Adipocyte (in vitro differentiated cells): ENCODE results near the gene SELENOS.

ENCODE experiments used
- DNase-seq: peaks from one replicate; pipeline ENCODE4 v3.0.0-alpha.2; 2015; ENCODE audit warnings: low read depth
- H3K27me3 ChIP-seq: replicated peaks from 2 replicates; pipeline ENCODE4 v1.7.0; 2013; ENCODE audit warnings: mild to moderate bottlenecking, low read length, moderate library complexity; ENCODE audit not compliant: control insufficient read depth, insufficient read depth
- H3K36me3 ChIP-seq: 2 replicates; pipeline ENCODE4 v1.7.0; 2013; ENCODE audit warnings: low read length, mild to moderate bottlenecking, moderate library complexity; ENCODE audit not compliant: control insufficient read depth, insufficient read depth, severe bottlenecking
- H3K4me1 ChIP-seq: 2 replicates; pipeline ENCODE4 v1.7.0; 2013; ENCODE audit warnings: mild to moderate bottlenecking, low read length, moderate library complexity; ENCODE audit not compliant: control insufficient read depth, insufficient read depth
- H3K4me3 ChIP-seq: 2 replicates; pipeline ENCODE4 v1.7.0; 2013; ENCODE audit warnings: mild to moderate bottlenecking, low read length, moderate library complexity
- H3K9ac ChIP-seq: 2 replicates; pipeline ENCODE4 v1.7.0; 2013; ENCODE audit warnings: mild to moderate bottlenecking, low read length, moderate library complexity
- H3K9me3 ChIP-seq: 2 replicates; pipeline ENCODE4 v1.7.0; 2013; ENCODE audit warnings: mild to moderate bottlenecking, low read length, moderate library complexity; ENCODE audit not compliant: control insufficient read depth

The SELENOS gene

DNA sequence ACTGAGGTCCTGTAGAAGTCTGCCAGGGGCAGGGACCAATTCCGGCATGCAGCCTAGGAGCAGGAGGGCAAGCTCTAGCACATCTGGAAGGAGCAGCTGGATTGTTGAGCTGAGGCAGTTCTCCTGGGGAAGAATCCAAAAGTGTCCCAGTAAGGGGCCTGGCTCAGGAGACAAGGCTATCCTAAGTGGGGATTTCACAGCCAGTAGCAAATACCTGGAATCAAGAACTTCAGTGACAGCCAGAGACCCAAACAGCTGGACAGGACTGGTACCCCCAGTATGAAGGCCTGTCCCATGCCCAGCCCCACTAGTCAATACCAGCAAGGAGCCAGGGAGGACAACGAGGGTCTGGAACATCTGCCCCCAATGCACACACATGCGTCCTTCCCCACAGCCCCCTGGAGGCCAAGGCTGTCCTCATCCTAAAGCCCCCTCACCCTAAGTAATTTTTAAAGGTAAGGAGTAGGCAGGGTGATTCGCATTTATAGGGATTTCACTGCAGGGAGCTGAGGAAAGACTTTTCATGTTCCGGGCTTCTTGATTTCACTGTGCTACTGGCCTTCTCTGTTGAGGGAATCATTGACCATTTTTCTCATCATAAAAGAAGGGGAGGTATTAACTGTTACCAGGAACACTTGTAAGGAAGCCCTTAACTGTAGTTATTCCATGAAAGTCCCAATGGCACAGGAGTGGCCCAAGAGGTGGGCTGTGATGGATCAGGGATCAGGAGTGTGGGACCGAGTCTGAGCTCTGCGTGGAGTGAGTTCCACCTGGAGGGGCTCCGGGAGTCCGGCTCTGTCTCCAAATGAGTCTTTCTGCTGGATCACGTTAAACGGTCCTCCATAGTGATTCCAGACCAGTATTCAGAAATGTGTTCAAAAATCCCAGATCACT, 22.9 kb downstream of the SELENOS start:
- Histone ChIP-seq H3K9ac (no peak overlapping the region), H3K27me3 (no peaks in the 10 kb centered on the region), H3K4me3 (no peak overlapping the region), H3K4me1 (peaks cover 19% of the 10 kb centered on the region), H3K36me3 (no peaks in the 10 kb centered on the region), H3K9me3 (no peaks in the 10 kb centered on the region)
- DNase-seq = no peak

DNA sequence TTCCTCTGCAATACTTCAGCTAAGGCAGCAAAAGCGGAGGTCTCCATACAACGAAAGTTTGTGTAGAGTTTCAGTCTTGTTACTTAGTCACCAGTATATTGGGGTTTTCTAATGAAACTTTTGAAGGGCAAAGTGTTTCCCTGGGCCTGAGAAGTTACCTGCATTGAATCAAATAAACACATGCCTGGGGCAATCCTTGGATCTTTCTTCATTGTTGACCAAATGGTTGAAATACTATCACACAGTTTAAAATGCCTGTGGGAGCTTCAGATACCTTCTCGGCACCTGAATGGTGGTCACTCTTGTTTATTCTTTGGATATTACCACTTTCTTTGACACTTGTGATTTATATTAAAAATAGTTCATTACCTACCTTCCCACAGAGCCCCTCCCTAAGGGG, 24.4 kb downstream of the SELENOS start:
- no peaks in the 10 kb centered on the region for H3K36me3 ChIP-seq
- no peak for DNase-seq
- H3K27me3 ChIP-seq = no peaks in the 10 kb centered on the region
- H3K9me3 ChIP-seq = no peaks in the 10 kb centered on the region
- H3K4me1 ChIP-seq = peaks cover 13% of the 10 kb centered on the region
- peak overlapping the region; percentile 92 for H3K4me3 ChIP-seq
- peak overlapping the region; percentile 90 for H3K9ac ChIP-seq

DNA sequence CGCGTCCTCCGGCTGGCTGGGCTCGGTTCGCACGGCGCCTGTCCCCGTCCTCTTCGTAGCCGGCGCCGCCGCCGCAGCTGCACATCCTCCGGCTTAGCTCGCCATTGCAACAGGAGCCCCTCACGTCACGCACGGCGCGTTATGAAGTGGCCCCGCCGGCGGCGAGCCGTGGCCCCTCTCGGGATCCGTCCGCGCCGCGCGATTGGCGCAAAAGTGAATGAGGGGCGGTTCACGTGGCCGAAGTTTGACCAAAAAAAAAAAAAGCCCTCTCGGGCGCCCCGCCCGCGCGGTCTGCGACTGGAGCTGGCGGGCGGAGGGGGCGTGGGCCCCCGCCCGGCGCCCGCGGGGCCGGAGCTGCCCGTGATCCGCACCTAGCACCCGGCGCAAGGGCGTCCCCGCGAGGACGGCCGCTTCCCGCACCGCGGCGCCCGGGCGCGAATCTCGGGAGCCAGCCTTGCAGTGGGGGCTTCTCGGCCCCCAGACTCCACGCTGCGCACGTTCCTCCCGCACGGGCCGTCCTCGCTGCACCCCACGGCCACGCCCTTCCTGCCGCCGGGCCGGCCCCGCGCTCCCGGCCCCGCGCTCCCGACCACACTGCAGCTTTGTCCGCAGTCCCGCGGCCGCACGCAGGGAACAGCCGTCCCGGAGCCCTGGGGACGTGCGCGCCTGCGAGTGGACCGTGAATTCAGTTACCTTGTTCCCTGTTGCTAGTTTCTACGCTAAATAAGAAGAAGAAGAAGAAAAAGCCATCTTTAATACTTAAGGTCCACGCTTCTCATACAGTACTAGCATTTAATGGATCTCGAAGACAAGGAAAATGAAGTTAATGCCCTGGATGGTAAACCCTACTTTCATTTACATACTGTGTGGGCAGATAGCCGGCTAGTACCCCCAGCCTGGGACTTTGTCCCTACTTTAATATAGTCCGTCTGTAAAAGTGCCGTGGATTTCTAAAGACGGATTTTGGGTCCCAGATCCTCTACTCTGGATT, 25.2 kb downstream of the SELENOS start, which contains the start of gene CHSY1:
TSS of gene CHSY1 (minus strand) at position 219 of the 991 bp plus-strand sequence. CDS start 592 bp downstream, outside the sequence.
- H3K9ac ChIP-seq = peak within 1 kb of the TSS; percentile 90
- peak within 1 kb of the TSS; percentile 92 for H3K4me3 ChIP-seq
- DNase-seq = peak; percentile 97
- H3K36me3 ChIP-seq = no peaks in the 10 kb centered on the region
- H3K27me3 ChIP-seq = no peaks in the 10 kb centered on the region
- H3K9me3 ChIP-seq = no peaks in the 10 kb centered on the region
- H3K4me1 ChIP-seq = peaks cover 13% of the 10 kb centered on the region

DNA sequence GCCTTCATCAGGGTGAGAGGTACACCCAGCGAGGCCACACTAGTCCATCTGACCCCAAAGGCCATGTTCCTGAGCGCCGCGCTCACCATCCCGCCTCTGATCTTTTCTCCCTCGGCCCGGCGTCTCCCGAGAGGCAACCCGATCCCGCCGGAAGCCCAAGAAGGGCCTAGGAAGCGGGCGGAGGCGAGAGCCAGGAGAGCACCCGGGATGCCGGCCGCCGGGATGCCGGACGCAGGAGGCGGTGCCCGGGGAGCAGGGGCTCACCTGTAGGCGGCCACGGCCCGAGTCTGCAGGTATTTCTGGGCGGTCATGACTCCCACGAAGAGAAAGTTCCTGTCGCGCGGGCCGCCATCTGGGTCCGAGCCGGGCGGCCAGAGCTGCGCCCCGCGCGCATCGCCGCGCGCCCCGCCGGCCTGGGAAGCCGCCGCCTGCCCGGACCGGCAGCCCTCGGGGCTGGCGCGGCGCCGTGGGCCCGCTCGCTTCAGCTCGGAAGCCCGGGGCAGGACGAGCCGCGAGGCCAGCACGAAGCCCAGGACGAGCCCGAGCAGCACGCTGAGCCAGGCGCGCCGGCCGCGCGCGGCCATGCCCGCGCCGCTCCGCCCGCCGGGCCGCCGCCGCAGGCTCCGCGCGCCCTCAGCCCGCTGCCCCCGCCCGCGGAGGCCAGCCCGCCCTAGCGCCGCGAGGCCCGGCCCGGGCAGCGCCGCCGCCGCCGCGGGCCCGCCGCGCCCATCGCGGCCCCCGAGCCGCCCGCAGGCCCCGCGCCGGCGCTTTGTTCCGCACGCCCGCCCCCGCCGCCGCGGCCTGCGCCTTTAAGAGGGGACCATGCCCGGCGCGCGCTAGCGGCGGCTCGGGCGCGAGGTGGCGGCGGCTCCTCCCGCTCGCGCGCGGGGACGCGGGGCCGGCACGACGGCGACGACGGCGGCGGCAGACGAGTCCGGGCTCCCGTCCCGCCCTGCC, 26.1 kb downstream of the SELENOS start:
- DNase-seq = peak; percentile 78

DNA sequence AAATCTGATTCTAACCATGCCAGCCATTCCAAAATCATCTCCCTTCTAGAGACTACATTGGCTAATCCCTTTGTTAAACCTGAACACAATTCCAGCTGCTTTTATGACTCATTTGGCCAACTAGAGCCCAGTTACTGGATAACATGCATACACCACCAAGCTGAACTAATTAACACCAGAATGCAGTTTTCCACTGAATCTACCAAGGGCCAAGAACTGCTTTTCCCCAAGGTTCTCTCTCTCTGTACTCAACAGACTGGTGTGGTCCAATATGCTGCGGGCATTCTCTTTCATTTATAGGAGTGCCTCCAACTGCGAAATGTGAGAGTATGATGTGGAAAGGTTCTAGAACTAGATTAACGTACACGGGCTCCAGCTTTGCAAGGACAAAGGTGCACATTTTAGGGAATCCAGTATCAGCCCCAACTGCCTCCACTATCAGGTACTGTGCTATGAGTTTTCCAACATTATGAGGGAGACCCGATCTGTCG, 26.9 kb downstream of the SELENOS start:
- Histone ChIP-seq H3K36me3 (no peaks in the 10 kb centered on the region), H3K9me3 (no peaks in the 10 kb centered on the region), H3K4me1 (peaks cover 13% of the 10 kb centered on the region), H3K27me3 (no peaks in the 10 kb centered on the region), H3K9ac (peak overlapping the region; percentile 81), H3K4me3 (peak overlapping the region; percentile 87)
- peak; percentile 74 for DNase-seq

More for the DNA sequence above, 26.1 kb downstream of the SELENOS start:
- H3K4me1 ChIP-seq = peaks cover 13% of the 10 kb centered on the region
- no peaks in the 10 kb centered on the region for H3K27me3 ChIP-seq
- no peaks in the 10 kb centered on the region for H3K9me3 ChIP-seq
- no peaks in the 10 kb centered on the region for H3K36me3 ChIP-seq
- H3K9ac ChIP-seq = peak overlapping the region; percentile 90
- H3K4me3 ChIP-seq = peak overlapping the region; percentile 92

DNA sequence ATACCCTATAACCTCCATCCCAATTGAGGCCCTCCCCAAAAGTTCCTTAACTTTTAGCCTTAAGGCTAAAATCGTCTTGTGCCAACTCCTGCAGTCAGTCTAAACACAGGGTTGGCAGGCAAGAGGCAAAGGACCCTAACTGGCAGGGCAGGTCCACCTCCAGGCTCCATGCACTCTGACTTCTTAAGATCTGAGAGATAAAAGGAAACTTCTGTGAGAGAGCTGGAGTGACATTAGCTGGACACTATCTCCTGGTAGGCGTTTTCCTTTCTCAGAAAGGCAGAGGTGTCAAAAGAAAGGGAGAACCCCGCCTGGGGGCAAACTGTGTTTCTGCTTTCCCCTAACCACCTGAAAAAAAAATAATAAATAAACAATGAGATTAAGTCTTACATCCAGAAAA, 29.0 kb downstream of the SELENOS start:
- no peak for DNase-seq
- H3K9ac ChIP-seq = no peak overlapping the region
- H3K9me3 ChIP-seq = no peaks in the 10 kb centered on the region
- peaks cover 13% of the 10 kb centered on the region for H3K4me1 ChIP-seq
- H3K36me3 ChIP-seq = no peaks in the 10 kb centered on the region
- no peak overlapping the region for H3K4me3 ChIP-seq
- H3K27me3 ChIP-seq = no peaks in the 10 kb centered on the region

DNA sequence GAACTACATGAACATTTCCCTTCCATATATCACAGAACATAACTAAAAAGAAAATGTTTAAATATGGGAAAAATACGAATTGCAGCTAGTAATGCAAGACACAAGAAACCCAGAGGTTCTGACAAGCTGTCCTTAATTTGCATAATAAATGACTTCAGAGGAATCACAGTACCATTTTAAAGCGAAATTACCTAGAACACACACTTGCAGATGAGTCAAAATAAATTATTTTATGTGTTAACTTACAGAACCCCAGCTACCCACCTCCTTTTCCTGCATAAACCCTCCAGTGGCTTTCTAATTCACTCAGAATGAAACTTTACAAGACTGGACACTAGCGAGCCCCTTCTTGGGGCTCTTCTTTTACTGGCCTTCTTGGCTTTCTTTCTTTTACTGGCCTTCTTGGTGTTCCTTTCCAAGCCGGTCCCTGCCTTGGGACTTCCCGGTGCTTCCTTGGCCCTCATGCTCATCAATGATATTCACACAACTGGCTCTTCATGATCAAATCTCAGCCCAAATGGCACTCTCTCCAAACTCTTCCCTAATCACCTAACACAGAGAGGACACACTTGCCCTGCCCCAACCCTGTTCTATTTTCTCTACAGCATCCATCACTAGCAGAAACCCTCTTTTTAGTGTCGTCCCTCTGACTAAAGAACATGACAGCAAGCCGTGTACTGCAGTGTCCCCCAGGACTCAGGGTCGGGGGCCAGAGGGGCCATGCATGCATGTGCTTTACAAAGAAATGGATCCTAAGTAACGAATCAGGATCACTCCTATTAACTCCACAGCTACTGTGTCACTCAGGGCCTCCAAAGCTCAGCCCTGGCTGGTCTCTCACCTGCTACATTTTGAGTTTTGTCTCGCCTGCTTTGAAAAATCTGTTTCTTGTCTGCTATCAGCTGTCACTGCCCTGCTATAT, 30.2 kb downstream of the SELENOS start:
- no peak for DNase-seq
- H3K9me3 ChIP-seq = no peaks in the 10 kb centered on the region
- no peaks in the 10 kb centered on the region for H3K27me3 ChIP-seq
- no peak overlapping the region for H3K4me3 ChIP-seq
- H3K4me1 ChIP-seq = peaks cover 7% of the 10 kb centered on the region
- no peaks in the 10 kb centered on the region for H3K36me3 ChIP-seq
- no peak overlapping the region for H3K9ac ChIP-seq

DNA sequence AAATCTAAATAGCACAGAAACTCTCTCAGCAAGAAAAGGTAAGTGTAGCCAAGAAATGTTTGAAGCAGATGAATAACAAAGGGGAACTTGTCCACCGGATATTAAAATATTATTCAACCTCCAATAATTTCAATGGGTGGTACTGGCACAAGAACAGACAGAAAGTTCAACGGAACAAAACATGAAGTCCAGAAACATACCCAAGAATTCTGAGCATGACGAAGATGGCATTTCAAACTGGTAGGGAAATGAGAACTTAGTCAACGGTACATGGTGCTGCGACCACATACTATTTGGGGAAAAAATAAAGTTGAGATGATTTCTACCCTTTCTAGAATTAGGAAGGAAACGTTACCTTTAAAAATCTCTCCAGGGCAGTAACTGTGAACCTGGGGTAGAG, 30.9 kb downstream of the SELENOS start:
- Histone ChIP-seq H3K4me1 (peaks cover 7% of the 10 kb centered on the region), H3K36me3 (no peaks in the 10 kb centered on the region), H3K4me3 (no peak overlapping the region), H3K27me3 (no peaks in the 10 kb centered on the region), H3K9ac (no peak overlapping the region), H3K9me3 (no peaks in the 10 kb centered on the region)
- no peak for DNase-seq

DNA sequence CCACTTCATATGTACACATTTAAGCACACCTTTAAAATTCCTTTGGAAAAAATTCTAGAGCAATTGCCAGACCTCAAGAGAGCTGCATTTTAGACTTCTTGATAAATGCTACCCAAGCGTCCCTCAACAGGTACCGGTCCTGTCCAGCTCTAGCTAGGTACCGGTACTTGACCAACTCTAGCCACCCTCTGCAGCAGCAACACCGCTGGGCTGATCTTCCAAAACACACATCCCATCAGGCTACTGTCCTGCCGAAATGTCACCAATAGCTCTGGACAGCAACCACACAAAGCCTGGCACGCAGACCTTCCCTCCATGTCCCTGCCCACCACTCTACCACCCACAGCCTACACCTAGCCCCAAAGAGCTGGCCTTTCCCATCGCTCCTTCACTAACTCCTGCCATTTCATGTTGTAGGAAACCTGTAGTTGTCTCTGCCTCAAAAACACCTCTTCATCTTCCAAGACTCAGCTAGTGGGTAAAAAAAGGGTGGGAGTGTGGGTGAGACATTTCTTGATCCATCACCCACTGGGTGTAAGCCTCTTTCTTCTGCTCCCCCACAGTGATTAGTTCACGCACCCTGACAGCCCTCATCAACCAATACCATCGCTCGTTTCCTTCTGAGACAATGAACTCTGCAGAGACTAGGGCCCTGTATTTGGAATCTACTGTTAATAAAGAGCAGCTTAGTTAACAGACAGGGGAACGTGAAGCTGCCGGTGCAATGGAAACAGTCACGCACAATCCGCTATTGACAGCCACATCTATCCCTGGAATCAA, 32.2 kb downstream of the SELENOS start:
- Histone ChIP-seq H3K9ac (no peak overlapping the region), H3K36me3 (no peaks in the 10 kb centered on the region), H3K9me3 (no peaks in the 10 kb centered on the region), H3K4me1 (peaks cover 13% of the 10 kb centered on the region), H3K27me3 (no peaks in the 10 kb centered on the region), H3K4me3 (no peak overlapping the region)
- no peak for DNase-seq
